Epithelial cell of prostate (primary cell): Measurements from ENCODE around the gene ZCCHC13.
"Not testable (repeated sequence)": the region's sequence is repeated elsewhere in the genome, so short reads cannot be mapped to it uniquely, and the experiment has no call there.

Experiments
- DNase-seq: peaks from one replicate; pipeline ENCODE4 v3.0.0-alpha.2; 2011; ENCODE audit warnings: low read depth, low spot score
- H3K27ac ChIP-seq: fragments of 450-650 bp; 2 replicates; pipeline ENCODE4 v1.5.1; 2017; ENCODE audit warnings: mild to moderate bottlenecking

The ZCCHC13 gene

GRCh38 chrX:74304016-74304415 is at the start of gene ZCCHC13:
Gene ZCCHC13, plus strand, starts transcription at chrX:74304180. Its CDS starts 87 bp downstream, at chrX:74304267.
- no peak for DNase-seq

GRCh38 chrX:74258111-74258510 is 45.9 kb upstream of the ZCCHC13 start:
- not testable (repeated sequence) for H3K27ac ChIP-seq, DNase-seq

More at GRCh38 chrX:74304016-74304415, at the start of gene ZCCHC13:
- no peak within 1 kb of the TSS for H3K27ac ChIP-seq

DNA sequence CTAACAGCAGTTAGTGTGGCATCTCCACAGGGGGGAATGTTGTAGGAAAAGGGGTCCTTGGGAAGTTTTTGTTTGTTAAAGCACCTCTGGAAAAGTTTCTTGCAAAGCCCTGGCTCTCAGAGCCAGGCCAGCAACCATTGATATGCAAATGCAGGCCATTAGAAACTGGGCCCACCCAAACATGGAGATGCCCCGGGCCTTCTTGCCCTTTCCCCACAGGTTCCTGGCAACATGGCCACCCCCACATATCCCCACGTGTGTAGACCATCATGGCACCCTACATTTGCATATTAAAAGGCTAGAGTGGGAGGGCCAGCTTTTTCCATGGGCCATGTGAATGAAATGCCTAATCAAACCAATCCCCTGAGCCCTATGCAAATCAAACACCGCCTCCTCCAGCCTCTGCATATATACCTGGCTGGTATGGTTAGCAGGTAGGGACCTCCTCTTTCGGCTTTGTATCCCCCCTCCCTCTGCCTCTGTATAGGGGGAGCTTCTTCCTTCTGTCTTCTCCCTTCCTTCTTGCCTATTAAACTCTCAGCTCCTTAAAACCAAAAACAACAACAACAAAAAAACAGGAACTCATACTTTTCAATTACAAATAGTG is 44.0 kb upstream of the ZCCHC13 start:
- H3K27ac ChIP-seq: no peak overlapping the region
- no peak for DNase-seq

GRCh38 chrX:74262452-74263209 is 41.3 kb upstream of the ZCCHC13 start:
- no peak overlapping the region for H3K27ac ChIP-seq
- DNase-seq: no peak

GRCh38 chrX:74270393-74270792 is 33.6 kb upstream of the ZCCHC13 start:
- DNase-seq: no peak
- no peak overlapping the region for H3K27ac ChIP-seq

- no peak overlapping the region for H3K27ac ChIP-seq
- no peak for DNase-seq
These were observed 31.8 kb upstream of the ZCCHC13 start for GRCh38 chrX:74272230-74272629.

DNA sequence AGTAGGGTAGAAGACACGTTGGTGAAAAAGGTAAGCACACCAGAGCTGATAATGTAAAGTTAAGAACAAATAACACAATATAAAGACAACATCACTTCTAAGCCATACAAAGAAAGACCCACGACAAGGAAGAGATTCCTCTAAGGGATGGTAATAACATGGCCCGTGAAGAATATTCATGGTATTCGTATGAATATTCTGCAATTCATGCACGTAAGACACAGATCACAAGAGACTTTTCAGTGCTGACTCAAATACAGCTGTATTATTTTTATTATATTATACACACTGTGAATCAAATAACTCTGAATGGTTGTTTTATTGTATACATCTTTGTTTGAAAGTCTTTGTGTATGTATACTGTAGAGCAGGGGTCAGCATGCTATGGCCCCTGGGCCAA is 29.5 kb upstream of the ZCCHC13 start:
- no peak for DNase-seq
- H3K27ac ChIP-seq: no peak overlapping the region

DNA sequence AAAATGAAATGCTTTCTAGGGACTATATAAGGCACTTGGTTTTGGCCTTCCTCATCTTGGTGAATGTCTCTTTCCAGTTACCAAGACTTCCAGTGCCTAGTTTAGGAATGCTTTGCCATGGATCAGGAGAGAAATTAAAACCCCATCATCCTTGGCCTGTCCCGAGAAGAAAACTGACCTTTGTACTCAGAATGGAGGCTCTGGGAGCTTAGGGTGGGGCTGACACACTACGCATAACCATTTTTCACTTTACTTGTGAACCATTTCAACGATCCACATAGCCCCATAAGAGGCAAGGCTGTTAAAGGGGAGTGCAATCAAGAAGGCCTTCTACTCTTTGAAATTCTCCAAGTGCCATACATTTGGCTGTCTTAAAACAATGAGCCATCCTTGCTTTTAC is 26.7 kb upstream of the ZCCHC13 start:
- no peak overlapping the region for H3K27ac ChIP-seq
- no peak for DNase-seq

- no peak for DNase-seq
These were observed 26.1 kb upstream of the ZCCHC13 start for GRCh38 chrX:74277846-74278245.

GRCh38 chrX:74280759-74281158 is 23.2 kb upstream of the ZCCHC13 start:
- H3K27ac ChIP-seq: no peak overlapping the region
- DNase-seq: no peak

More at GRCh38 chrX:74277846-74278245, 26.1 kb upstream of the ZCCHC13 start:
- no peak overlapping the region for H3K27ac ChIP-seq

- H3K27ac ChIP-seq: no peak overlapping the region
- no peak for DNase-seq
These were observed 19.5 kb upstream of the ZCCHC13 start for GRCh38 chrX:74284391-74284952.

GRCh38 chrX:74286950-74287740 is 16.8 kb upstream of the ZCCHC13 start:
- DNase-seq: no peak
- H3K27ac ChIP-seq: no peak overlapping the region

DNA sequence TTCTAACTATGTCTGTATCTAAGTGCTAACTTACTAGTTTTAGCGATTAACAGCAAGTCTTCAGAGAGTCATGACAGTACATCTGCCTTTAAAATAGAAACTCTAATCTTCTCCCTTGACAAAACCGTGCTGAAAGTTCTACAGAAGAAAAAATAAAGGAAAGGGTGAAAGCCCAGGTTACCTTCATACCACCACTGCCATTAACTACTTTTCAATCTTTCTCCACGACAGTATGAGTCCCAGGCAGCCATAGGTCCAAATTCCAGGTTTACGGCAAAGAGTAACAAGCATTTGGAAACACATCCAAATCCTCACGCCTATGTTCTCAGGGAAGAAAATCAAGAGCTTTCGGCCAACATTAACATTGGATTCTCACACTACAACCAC is 12.4 kb upstream of the ZCCHC13 start:
- no peak for DNase-seq
- H3K27ac ChIP-seq: peak overlapping the region; percentile 88

GRCh38 chrX:74291964-74292807 is 11.8 kb upstream of the ZCCHC13 start:
- peak overlapping the region; percentile 88 for H3K27ac ChIP-seq
- peak; percentile 49 for DNase-seq

- H3K27ac ChIP-seq: peak overlapping the region; percentile 88
These were observed 11.2 kb upstream of the ZCCHC13 start for GRCh38 chrX:74292808-74293123.

DNA sequence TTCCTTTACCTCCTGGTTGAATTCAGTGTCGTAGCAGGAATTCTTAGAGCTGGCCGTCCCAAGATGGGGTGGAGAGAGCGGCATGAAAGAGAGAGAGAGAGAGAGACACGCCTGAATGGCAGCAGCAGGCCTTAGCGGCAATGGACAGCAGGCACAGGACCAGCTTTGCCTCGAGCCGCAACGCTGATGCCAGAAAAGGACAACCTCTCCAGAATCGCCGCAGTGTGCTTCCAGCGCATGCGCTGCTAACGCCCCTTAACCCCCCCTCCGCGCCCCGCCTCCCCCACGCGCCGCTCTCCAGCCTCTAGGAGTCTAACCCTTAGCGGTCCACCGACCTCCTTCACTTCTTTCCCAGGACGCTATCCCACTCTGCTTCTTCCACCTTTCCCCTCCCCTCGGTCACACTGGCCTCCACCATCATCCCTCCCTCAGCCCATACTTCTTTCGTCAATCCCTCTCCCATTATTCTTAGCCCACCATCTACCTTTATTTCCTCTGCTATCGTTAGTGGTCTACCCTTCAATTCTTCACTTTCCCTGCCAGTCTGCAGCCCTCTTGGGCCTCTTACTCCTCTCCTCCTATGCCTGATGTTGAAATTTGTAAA is 10.5 kb upstream of the ZCCHC13 start:
- no peak for DNase-seq
- H3K27ac ChIP-seq: peak overlapping the region; percentile 88

More at GRCh38 chrX:74292808-74293123, 11.2 kb upstream of the ZCCHC13 start:
- DNase-seq: no peak

- DNase-seq: no peak
- no peak overlapping the region for H3K27ac ChIP-seq
These were observed 8.9 kb upstream of the ZCCHC13 start for GRCh38 chrX:74295101-74295500.

GRCh38 chrX:74297766-74298165 is 6.2 kb upstream of the ZCCHC13 start:
- no peak overlapping the region for H3K27ac ChIP-seq
- no peak for DNase-seq

DNA sequence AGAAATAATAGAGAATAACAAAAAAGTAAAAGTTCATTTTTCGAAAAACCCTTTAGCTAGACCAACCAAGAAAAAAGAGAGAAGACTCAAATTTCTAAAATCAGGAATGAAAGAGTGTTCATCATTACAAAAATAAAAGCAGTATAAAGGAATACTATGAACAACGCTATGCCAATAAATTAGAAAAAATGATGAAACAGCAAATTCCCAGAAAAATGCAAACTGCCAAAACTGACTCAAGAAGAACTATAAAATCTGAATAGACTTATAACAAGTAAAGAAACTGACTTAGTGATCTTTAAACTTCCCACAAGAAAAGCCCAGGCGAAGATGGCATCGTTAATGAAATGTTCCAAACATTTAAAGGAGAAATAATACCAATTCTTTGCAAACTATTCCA is 3.1 kb upstream of the ZCCHC13 start:
- H3K27ac ChIP-seq: no peak overlapping the region
- no peak for DNase-seq

- no peak overlapping the region for H3K27ac ChIP-seq
- no peak for DNase-seq
These were observed 14.7 kb downstream of the ZCCHC13 start for GRCh38 chrX:74318672-74319071.
